ENCODE results near the gene SYNDIG1.

The SYNDIG1 gene

DNA sequence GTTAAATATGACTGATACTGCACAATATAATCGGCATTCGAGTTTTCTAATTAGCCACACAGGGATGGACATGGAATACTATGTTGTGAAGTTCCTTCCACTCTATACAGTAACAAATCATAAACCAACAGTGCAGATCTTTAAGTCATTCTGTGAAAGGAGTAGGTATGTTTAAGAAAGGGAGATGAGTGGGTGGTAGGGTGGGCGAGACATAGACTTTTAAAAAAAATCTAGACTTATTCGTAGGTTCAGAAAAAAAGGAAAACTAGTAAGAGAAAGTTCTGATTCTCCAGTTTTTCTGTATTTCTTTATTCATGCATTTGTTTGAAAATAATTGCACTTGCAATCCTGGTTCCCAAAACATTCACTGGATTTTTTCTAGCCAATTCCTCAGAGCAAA, 61.8 kb downstream of the SYNDIG1 start:
- no peak for DNase-seq (ENCODE audit: low read depth)
- TF ChIP-seq, protein P1, sequence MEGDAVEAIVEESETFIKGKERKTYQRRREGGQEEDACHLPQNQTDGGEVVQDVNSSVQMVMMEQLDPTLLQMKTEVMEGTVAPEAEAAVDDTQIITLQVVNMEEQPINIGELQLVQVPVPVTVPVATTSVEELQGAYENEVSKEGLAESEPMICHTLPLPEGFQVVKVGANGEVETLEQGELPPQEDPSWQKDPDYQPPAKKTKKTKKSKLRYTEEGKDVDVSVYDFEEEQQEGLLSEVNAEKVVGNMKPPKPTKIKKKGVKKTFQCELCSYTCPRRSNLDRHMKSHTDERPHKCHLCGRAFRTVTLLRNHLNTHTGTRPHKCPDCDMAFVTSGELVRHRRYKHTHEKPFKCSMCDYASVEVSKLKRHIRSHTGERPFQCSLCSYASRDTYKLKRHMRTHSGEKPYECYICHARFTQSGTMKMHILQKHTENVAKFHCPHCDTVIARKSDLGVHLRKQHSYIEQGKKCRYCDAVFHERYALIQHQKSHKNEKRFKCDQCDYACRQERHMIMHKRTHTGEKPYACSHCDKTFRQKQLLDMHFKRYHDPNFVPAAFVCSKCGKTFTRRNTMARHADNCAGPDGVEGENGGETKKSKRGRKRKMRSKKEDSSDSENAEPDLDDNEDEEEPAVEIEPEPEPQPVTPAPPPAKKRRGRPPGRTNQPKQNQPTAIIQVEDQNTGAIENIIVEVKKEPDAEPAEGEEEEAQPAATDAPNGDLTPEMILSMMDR (IDR thresholded peaks at IDR 0.05; ENCODE audit: low read depth, low read length, missing control alignments) = no peak
- no peak overlapping the region for H3K4me3 ChIP-seq (ENCODE audit: low read depth, low read length)

DNA sequence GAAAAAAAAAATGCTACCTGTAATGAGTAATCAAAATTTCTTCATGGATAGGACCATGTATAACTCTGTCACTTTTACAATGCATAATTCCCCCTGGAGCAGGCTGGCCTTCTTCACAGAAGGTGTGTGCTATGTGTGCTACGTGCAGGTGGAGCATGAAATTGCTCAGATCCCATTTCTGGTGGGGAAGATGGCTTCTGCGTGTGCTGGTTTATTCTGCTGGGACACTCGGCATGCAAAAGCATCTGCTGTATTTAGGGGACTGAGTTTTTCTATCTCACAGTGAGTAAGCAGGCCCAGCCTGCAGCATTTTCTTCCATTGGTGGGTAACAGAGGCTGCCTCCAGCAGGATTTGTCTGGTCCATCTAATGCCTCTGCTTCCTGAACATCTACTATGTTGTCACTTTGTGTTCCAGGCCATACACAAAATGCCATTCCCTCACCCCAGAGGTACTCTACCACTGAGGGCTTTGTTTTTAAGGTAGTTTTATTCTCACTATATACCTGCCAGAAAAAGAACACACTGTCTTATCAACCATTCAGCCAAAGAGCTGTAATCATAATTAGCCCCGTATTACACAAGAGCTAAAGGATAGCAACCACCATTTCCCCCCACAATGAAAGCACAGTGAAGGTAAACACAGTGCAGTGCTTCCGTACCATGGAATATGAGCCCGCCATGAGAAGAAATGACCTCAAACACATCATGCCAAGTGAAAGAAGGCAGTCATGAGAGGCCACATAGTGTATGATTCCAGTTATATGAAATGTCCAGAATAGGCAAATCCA, 62.4 kb downstream of the SYNDIG1 start:
- H3K4me3 ChIP-seq (ENCODE audit: low read depth, low read length) = no peak overlapping the region
- TF ChIP-seq, protein P1 (IDR thresholded peaks at IDR 0.05; ENCODE audit: low read depth, low read length, missing control alignments) = no peak
- DNase-seq (ENCODE audit: low read depth) = no peak

DNA sequence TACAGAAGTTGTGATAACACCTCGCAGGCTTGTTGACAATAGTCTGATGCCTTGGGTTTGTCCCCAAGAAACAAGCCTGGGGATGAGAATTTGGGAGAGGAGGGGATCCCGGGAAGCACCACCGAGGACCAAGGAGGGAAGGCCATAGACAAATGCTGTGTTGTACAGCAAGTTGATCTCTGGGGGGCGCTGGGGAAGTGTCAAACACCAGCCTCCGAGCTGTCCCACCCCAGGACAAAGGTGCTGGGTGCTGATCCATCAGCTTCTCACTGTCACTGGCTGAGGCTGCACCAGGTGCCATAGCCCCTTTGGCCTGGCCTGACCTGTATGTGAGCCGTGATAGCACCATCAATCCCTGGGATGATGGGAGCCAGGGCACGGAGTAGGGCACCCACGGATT, 64.0 kb downstream of the SYNDIG1 start:
- no peak for DNase-seq (ENCODE audit: low read depth)
- H3K4me3 ChIP-seq (ENCODE audit: low read depth, low read length) = no peak overlapping the region
- TF ChIP-seq, protein P1 (IDR thresholded peaks at IDR 0.05; ENCODE audit: low read depth, low read length, missing control alignments) = peak; percentile 36

DNA sequence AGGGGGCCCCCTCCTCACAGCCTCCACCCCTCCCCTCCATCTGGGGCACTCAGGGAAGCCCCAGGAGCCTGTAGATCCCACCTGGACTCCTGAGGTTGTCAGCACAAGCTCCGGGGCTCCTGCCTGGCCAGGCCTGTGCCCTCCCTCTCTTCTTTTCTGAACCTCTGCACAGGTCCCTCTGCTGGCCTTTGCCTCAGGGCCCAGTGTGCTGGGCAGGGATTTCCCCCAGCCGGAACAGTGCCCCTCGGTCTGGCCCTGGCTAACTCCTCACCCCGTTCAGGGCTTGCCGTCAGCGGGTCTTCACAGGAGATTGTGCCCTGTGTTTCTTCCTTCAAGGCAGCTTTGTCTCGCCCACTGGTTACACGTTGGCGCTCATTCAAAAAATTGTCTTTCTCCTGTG, 64.9 kb downstream of the SYNDIG1 start:
- no peak for DNase-seq (ENCODE audit: low read depth)
- TF ChIP-seq, protein P1 (IDR thresholded peaks at IDR 0.05; ENCODE audit: low read depth, low read length, missing control alignments) = no peak
- no peak overlapping the region for H3K4me3 ChIP-seq (ENCODE audit: low read depth, low read length)

DNA sequence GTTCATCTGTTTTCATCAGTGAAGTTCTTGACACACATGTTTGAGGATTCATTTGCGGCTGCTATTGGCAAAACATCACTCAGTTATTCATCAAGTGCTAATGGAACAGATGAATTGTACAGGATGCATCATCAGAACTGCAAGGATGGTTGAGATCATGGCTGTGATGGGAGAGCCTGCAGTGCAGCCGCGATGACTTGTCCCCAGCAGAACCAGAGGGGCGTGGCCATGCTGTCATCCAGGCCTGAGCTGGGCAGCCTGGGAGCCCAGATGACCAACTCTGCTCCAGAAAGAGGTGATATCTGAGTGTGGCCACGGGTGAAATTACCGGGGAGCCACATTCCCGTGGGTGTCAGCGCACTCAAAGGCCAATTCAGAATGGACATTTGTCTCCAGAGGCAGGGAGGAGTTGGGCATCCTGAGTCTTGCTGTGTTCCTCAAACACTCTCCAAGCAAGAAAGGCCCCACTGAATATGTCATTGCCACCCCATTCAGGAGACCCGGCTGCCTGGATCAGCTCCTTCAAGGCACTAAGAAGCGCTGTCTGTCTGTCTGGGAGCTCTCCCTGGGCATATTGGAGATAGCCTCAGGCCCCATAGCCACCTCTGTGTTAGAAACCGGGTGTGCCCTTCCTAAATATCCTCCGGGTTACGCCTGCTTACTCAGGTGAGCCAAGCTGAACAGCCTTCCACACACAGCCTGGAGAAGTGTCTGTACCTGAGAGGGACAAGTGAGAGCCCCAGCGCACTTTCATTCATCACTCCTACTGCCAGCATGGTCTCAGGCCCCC, 66.7 kb downstream of the SYNDIG1 start:
- H3K4me3 ChIP-seq (ENCODE audit: low read depth, low read length) = no peak overlapping the region
- no peak for DNase-seq (ENCODE audit: low read depth)
- TF ChIP-seq, protein P1 (IDR thresholded peaks at IDR 0.05; ENCODE audit: low read depth, low read length, missing control alignments) = no peak

DNA sequence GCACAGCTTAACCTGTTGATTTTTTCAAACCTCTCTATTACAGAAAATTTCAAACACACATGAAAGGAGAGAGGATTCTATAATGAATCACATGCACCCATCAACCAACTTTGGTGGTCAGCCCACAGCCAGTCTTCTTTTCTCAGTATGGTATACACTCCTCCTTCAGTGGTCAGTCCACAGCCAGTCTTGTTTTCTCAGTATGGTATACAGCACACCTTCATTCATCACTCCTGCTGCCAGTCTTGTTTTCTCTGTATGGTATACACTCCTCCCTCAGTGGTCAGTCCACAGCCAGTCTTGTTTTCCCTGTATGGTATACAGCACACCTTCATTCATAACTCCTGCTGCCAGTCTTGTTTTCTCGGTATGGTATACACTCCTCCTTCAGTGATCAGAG, 67.8 kb downstream of the SYNDIG1 start:
- TF ChIP-seq, protein P1 (IDR thresholded peaks at IDR 0.05; ENCODE audit: low read depth, low read length, missing control alignments) = no peak
- DNase-seq (ENCODE audit: low read depth) = no peak
- no peak overlapping the region for H3K4me3 ChIP-seq (ENCODE audit: low read depth, low read length)
